HG03520 (cell line): ENCODE data around the gene GRM2.
A peak's percentile ranks its signal among the peaks of the same experiment; 100 is the strongest.

Experiments
- ATAC-seq: cut with Tn5 transposase; IDR thresholded peaks from one replicate; pipeline ENCODE4 v1.9.1; 2021; ENCODE audit warnings: mild to moderate bottlenecking, moderate library complexity; ENCODE audit not compliant: unreplicated experiment

Gene GRM2

DNA sequence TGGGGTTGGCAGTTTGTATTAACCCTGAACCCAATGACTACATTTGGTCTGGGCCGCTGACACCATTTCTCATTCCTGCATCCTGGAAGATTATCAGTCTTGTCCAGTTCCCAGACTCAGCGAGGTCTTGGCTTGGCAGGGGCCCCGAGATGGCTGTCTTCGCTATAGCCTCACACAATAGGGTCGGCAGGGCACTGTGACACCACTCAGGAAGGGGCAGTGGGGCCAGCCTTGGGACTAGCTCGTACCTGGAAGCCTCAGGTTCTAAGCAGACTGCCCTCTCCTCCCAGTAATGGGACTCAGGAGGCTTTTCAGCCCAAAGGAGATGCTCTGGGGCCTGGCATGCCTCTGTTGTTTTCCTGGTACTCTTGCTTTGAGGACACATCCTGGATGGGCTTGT, 26.7 kb upstream of the GRM2 start:
- no peak for ATAC-seq

DNA sequence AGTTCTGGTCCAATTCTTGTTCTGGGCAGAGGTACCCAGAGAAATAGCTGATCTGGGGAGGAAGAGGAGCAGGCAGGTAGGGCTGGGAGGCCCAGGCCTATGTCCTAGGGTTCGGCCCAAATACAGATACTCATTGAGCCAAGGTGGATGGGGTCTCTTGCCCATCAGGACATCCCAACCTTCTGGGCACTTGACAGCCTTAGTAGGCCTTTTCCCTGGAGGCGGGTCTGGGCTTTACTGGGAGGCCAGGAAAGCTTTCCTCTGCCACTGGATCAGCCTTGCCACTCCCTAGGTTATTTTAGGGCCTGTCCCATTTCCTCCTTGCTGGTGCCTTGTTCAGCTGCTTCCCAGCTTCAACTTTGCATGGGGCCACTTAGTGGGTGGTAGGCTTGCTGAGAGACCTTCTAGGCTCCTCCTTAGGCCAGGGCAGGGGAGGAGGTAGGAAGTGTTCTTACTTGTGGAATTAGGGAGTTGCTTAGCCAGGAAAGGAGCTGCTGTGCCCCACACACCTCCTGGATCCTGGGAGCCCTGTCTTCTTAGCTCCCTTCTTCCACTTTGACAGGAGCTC, 26.1 kb upstream of the GRM2 start:
- ATAC-seq: no peak

DNA sequence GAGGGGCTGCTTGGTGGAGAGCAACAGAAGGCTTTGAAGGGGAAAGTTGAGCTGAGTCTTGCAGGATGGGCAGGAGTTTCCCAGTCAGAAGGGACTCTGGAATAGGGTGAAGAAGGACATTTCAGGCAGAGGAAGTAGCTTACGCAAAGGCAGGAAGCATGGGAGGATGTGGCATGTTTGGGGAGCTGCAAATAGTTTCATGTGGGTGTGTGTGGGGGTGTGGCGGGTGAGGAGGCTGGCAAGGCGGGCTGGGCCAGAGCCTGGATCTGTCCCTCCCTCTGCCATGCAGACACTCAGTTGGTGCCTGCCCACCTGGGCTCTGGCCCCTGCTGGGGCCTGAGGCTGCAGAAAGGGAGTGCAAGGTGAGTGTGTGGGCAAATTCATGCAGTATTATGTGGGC, 25.4 kb upstream of the GRM2 start:
- no peak for ATAC-seq

DNA sequence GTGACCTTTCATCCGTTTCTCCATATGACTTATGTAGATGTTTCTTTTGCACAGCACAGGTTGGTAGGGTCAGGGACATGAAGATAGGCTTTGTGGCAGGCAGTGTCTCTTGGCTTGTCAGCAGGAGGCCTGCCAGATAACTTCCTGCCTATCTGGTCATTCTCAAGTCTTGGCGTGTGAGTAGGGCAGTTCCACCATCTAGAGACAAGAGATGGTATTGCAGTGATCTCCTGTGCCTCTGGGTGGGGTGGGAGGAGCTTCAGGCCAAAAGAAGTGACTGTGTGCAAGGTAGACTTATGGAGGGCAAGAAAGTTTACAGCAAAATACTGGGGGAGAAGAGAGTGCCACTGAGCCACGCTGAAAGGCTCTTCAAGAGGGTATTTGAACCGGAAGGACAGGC, 24.8 kb upstream of the GRM2 start:
- peak; percentile 77 for ATAC-seq

DNA sequence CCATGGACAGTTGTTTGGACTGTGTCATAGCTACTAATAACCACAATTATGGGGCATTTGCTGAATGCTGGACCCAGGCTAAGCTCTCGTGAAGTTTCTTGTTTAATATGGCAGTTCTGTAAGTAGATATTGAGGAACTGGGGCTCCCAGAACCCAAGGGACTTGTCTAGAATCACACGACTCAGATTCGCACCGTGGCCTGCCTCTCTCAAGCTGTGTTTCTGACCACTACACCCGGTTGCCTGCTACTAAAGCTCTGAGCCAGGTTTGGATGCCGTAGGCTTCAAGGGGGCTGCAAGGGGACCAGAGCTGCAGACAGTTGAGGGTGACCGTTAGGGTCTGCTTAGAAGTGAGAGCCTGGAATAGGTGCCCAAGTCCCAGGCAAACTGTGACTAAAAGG, 24.3 kb upstream of the GRM2 start:
- no peak for ATAC-seq

DNA sequence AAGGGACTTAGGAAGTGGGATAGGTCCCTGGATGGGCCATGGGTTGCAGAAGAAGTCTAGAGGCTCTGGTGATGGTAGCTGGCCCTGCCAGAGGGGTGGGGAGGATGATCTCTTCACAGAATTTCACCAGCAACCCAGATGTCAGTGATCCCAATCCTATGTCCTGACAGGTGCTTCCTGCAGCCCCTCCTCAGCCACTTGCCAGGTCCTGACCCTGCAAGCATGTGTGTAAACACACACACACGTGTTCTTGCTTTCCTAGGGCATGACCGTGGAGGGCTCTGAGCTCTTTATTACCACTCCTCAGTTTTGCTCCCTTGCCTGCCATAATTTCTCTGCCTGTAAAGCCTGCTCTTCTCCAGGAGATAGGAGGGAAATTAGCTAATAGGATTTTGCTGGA, 23.3 kb upstream of the GRM2 start:
- ATAC-seq: no peak

DNA sequence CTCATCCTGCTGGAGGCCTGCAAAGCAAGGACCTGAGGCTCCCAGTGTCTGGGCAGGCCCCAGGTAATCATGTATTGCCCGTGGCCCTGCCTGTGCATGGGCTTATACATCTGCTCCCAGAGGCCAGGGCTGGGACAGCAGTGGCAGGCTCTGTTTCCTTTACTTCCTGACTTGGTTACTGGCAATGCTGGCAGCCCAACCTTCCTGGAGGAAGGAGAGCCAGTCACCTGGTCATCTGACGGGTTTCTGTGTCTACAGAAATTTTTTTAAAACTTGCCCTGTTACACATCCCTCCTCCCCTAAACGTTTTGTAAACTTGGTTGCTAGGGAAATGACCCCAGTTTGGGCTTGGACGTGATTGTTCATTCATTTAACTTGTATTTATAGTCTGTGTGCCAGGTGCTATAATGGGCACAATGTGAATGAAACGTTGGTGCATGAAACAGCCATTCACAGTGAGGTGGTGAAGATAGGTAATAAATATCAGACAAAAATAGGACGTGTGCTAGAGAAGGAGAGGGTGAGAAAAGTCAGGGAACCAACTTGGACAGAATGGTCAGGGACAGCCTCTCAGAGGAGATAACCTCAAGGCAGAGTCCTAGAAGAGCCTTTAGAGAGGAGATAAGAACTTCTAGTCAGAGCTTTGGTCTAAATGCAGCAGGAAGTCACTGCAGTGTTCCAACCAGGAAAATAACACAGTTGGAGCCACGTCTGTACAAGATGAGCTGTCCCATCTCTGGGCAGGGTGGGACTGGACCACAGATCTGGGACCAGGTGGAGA, 21.7 kb upstream of the GRM2 start:
- ATAC-seq: no peak

DNA sequence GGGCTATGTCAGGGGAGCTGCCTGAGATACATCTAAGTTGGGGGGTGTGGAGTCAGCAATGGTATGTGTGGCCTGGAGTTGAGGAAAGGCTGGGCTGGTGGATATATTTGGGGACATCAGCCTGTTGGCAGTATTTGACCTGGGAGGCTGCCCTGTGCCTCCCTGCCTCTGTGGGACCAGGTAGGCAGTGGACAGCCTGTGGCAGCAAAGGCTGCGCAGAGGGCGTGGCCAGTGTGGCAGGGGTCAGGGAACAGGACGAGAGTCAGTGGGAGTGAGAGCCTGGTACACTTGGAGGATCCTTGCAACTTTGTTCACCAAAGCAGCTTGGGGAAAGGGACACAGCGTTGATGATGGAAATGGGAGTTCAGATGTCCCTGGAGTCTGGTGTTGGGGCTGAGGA, 20.8 kb upstream of the GRM2 start:
- ATAC-seq: no peak

DNA sequence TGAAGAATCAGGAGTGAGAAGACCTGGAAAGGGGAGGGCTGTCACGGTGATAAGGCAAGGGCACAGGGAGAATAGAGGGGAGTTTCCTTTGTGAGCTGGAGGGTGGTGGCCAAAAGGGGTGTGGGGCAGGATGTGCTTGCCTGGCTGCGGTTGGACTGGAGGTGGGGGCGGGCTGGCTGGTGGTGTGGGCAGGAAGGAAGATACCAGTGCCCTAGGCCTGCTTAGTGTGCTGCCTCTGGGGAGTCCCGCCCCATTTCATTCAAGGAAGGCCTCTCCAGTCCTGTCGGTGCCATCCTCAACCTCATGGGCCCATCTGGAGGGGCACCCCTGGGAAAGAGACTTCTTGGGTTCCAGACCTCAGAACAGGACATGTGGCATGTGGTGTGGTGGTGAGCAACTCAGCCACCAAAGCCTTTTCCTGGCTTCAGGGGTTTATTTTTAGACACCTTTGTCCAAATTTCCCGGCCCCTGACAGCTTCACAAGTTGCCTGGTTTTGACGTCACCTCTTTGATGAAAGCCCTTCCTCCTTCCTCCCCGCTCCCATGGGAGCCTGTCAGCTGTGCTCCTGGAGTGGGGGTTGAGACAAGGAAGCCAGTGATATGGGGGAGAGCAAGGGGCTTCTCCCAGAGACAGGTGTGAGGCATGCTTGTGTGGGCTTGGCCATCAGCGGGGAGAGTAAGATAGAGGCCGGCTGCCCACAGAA, 20.2 kb upstream of the GRM2 start:
- peak; percentile 31 for ATAC-seq

DNA sequence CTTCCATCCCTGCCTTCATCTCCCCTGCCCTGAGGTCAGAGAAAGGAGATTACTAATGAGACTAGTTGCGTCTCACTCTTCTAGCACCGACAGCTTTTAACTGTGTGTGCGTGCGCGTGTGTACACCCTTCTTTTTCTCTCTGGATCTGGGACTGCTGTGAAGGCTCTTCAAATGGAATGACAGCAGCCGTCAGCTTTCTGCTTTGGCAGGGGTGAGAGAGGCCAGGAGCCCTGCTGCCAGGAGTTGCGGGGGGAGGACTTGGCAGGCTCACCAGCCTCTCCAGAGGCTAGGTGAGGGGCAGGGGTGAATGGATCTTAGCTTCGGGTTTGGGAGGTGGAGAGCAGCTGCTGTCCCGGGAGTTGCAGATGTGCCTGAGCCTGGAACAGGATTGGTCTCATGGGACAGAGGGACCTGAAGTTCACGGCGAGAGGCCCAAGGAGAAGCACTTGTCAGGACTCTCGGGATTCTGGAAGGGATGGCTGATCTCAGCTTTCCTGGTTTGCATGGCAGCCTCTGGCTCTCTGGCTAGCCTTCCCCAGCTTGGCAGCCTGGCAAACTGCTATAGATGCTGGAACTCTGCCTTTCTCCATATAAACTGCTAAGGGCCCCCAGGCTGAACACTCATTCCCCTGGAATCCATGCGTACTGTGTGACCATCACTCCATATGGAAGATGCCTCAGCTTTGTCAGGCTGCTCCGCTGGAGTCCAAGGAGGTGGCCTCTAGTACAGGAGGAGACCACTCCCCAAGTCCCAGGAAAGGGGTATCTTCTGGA, 19.2 kb upstream of the GRM2 start:
- ATAC-seq: no peak

DNA sequence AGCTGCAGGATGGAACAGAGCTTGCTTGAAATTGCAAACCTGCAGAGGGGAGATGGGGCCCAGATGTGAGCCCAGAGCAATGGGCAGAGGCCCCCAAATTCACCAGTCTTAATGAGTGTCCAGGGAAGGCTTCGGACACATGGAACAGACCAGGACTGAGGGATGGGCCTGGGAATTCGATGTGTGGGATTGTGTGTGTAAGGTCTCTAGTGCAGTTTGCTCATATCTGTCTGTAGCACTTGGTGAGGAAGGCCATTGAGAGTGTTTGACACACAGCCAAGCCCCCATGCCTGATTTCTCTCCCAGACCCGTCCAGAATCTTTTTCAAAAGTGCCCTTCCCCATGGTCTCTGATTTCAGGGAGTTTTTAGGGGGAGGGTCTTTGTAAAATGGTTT, 18.7 kb upstream of the GRM2 start:
- ATAC-seq: no peak

DNA sequence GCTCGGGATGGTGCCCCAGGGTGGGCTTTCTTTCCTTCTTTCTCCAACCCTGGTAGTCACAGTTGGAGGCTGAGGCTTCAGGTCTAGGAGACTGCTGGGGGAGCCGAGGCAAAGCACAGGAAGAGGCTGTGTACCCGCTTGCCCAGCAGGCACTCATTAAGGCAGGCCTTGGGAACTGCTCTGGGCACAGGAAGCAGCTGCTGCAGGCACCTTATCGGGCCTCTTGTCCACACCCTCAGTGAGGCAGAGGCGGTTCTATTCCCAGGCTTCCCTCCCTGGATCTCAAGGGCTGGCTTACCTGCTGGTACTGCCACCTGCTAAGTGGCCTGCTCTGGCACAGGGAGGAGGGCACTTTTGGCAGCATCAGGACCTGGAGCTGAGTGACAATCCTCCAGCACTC, 15.8 kb upstream of the GRM2 start:
- ATAC-seq: no peak

DNA sequence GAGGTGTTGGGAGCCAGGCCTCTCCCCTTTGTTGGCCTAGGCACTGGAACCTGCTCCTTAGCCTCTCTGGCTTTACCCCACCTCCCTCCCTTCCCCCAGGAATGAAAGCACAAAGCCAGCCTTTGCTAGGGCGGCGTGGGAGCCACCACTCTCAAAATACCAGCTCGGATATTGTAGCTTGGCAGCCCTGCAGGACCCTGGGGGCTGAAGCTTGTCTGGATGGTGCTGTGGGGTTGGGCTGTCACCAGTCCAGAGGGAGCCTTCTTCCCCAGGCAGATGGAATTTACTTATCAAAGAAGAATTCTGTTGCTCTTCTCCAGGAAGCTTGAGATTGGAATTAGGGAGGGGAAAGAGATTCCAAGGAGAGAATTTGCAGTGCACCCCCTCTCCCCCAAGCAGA, 14.9 kb upstream of the GRM2 start:
- no peak for ATAC-seq

DNA sequence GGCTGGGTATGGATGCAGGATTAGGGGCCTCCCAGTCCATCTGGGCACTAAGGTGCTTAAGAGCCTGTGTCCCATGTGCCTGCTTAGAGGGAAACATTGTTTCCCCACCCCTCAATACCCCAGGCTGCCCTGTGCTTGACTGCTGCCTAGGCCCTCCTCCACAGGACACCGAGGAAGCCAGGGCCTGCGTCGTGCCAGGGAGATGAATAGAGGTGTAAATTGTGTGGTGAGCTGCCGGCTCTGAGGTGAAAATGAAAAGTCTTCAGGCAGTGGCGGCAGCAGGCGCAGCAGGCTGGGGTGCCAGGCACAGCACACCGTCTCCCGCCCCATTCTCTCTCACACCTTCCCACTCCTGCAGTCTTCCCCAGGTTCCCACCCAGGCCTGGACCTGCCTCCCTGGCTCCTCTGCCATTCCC, 13.9 kb upstream of the GRM2 start:
- no peak for ATAC-seq

DNA sequence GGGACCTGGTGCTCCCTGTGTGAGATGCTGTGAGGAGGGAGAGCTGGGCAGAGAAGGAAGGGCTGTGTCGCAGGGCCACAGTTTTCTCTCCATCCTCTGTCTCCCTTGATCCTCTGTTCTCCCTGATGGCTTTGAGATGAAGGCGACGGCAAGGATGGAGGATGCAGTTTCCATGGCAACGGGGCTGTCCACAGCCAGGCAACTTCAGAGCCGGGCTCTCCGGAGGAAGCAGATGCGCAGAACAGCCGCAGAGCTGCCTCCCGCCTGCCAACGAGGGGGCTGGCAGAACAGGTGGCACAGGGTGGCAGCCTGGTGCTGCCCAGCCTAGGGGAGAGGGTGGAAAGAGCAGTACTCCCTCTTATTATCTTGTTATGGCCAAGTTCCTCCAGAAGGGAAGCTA, 9.9 kb upstream of the GRM2 start:
- ATAC-seq: no peak

DNA sequence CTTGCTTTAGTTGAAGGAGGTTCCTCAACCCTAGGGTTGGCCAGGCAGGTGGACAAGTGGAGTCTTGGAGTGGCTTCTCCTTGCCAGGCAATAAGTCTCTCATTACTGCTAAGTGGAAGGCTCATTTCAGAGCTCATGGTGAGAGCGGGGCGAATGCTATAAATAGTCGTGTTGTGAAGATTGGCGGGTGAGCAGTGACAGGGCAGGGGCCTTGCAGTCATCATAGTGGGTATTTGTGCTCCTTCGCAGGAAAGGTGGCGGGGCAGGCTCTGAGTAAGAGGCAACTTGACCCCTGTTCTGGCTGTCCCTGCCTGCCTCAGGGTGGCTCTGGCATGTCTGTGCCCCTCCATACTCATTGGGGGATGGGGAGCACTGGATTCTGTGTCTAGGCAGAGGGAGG, 8.7 kb upstream of the GRM2 start:
- no peak for ATAC-seq

DNA sequence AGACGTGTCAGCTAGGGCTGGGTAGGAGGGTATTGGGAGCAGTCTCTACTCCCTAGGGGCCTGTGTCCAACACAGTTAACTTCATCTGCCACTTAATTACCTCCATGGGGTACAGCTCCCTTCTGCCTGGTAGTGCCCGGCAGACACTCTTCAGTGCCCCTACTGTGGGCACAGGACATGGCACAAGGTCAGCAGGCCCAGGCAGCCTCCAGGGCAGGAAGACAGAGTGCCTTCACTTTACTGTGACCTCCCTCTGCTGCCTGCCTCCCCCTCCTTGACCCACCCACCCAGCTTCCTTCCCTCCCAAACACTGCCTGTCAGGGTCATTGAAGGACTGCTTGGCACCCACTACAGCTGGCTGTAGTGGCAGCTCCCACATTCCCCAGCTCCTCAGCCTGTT, 6.5 kb upstream of the GRM2 start:
- ATAC-seq: no peak

DNA sequence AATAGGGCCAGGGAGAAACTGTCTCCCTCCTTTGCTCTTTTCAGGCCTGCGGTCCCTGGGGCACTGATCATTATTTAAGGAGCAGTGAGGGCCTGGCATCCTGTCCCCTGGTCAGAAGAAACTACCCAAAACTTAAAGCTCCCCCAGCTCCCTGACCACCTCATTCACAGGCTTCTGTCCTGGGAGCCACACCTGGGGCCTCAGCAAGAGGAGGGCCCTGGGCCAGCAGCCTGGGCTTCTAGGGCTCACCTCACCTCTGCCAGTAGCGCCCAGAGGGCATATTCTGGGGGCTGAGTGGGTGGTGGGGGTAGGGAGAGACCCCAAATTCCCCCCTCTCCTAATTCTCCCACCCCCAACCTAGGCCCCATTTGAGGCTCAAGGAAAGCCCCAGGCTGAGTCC, 4.7 kb upstream of the GRM2 start:
- no peak for ATAC-seq

DNA sequence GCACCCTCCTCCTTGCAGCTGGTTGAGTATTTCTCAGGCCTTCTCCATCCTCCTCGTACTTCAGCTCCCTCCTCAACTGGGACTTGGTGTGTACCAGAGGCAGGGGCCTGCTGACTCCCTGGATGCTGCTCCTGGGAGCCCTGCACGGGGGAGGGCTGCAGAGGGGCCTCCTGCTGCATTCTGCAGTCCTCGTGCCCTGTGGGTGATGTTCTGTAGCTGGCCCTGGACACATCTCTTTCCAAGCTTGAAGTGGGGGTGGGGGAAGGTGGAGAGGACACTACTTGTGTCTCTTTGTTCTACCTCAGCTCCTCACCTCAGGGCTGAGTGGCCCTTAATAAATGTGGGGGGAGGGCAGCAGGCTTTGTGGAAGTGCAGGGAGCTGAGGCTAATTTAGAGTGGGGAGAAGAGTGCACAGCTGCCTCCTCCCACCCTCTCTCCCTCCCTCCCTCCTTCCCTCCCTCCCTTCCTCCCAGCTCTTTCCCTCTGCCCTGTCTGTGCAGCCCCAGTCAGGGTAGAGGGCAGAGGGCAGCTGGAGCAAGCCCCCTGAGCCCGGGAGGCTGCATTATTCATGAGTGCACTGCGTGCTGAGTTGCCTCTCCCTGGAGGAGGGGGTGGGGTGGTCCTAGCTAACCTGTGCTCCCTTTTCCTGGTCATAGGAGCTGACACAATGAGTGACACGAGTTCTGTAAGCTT, 3.7 kb upstream of the GRM2 start:
- no peak for ATAC-seq

DNA sequence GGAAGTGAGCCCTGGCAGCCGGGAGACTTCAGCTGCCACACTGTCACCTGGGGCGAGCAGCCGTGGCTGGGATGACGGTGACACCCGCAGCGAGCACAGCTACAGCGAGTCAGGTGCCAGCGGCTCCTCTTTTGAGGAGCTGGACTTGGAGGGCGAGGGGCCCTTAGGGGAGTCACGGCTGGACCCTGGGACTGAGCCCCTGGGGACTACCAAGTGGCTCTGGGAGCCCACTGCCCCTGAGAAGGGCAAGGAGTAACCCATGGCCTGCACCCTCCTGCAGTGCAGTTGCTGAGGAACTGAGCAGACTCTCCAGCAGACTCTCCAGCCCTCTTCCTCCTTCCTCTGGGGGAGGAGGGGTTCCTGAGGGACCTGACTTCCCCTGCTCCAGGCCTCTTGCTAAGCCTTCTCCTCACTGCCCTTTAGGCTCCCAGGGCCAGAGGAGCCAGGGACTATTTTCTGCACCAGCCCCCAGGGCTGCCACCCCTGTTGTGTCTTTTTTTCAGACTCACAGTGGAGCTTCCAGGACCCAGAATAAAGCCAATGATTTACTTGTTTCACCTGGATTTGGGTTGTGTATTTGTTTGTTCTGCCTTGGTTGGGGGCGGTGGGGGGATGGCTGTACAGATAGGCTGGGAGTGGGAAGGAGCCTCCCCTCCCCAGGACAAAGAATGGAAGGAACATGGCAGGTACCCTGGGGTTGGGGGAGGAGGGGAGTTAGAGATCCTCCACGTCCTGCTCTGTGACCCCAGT, 2.9 kb upstream of the GRM2 start:
- ATAC-seq: no peak
